Neural progenitor cell (in vitro differentiated cells): ENCODE results near the gene CADPS.

ENCODE experiments used
- CTCF ChIP-seq: fragments of 200-600 bp; sonication (generic); IDR thresholded peaks from 2 replicates; pipeline ENCODE4 v1.5.1; 2017; ENCODE audit warnings: antibody characterized with exemption, mild to moderate bottlenecking
- EZH2 ChIP-seq: fragments of 200-600 bp; sonication (generic); IDR thresholded peaks from 2 replicates; pipeline ENCODE4 v1.6.1; 2017; ENCODE audit warnings: antibody characterized with exemption, mild to moderate bottlenecking, moderate library complexity

GRCh38 chr3:62638316-62638715, 236.9 kb downstream of the CADPS start:
- TF ChIP-seq CTCF (no peak), EZH2 (no peak)
